ENCODE results near the gene PRKD1.

The PRKD1 gene

DNA sequence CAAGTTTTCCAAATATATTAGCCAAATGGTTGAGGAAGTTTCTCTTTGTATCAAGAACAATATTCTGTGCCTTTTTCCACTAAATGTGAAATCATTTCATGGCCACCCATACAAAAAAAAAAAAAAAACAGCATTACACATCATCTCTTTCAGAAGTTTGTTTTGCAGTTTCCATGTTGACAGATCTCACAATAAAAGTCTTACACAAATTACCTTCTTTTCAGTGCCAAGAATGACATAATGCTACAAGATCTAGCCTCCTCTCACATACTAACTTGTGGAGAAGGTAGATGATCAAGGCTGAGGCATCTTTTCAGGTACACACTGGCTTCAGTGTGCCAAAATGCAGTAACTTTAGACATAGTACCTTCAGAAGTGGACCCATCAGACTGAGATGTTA, 35.3 kb downstream of the PRKD1 start:
- TF ChIP-seq CTCF (conservative IDR thresholded peaks at IDR 0.05; ENCODE audit: low read length), result no peak
- peak; percentile 58 for DNase-seq (ENCODE audit: low read depth)
- no peak overlapping the region for H3K4me3 ChIP-seq (ENCODE audit: low read length)

GRCh38 chr14:29885988-29886387, 41.7 kb downstream of the PRKD1 start:
- no peak overlapping the region for H3K4me3 ChIP-seq (ENCODE audit: low read length)
- no peak for TF ChIP-seq CTCF (conservative IDR thresholded peaks at IDR 0.05; ENCODE audit: low read length)
- DNase-seq (ENCODE audit: low read depth), result no peak

DNA sequence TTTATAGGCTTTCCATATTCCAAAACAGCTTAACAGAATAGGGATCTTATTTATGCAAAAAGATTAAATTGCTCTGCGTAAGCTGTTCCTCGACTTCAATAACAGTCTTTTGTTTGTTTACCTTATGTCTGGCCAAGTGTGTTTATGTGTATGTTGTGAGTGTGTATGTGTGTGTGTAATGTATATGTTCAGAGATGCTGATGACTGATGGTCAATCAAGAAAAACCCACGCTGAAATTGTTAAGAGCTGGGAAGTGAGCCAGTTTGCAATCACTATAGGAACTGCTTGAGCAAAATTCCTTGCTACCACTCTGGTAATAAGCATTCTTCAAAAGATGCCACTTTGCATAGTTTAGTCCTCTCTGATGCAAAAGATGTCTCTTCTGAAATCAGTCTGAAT, 59.6 kb downstream of the PRKD1 start:
- DNase-seq (ENCODE audit: low read depth), result peak; percentile 61
- no peak for TF ChIP-seq CTCF (conservative IDR thresholded peaks at IDR 0.05; ENCODE audit: low read length)
- H3K4me3 ChIP-seq (ENCODE audit: low read length), result no peak overlapping the region

GRCh38 chr14:29865299-29865698, 62.3 kb downstream of the PRKD1 start:
- no peak overlapping the region for H3K4me3 ChIP-seq (ENCODE audit: low read length)
- DNase-seq (ENCODE audit: low read depth), result peak; percentile 3
- no peak for TF ChIP-seq CTCF (conservative IDR thresholded peaks at IDR 0.05; ENCODE audit: low read length)

DNA sequence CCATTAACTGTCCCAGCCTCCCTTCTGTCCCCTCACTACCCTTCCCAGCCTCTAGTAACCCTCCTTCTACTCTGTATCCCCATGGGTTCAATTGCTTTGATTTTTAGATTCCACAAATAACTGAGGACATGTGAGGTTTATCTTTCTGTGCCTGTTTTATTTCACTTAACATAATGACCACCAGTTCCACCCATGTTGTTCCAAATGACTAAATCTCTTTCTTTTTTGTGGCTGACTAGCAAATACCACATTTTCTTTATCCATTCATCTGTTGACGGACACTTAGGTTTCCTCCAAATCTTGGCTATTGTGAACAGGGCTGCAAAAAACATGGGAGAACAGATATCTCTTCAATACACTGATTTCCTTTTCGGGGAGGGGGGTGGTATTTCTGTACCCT, 65.7 kb downstream of the PRKD1 start:
- H3K4me3 ChIP-seq (ENCODE audit: low read length), result no peak overlapping the region
- no peak for TF ChIP-seq CTCF (conservative IDR thresholded peaks at IDR 0.05; ENCODE audit: low read length)

GRCh38 chr14:29858299-29858698, 69.3 kb downstream of the PRKD1 start:
- no peak for DNase-seq (ENCODE audit: low read depth)
- TF ChIP-seq CTCF (conservative IDR thresholded peaks at IDR 0.05; ENCODE audit: low read length), result no peak
- H3K4me3 ChIP-seq (ENCODE audit: low read length), result no peak overlapping the region

More for the DNA sequence above, 65.7 kb downstream of the PRKD1 start:
- DNase-seq (ENCODE audit: low read depth), result no peak

DNA sequence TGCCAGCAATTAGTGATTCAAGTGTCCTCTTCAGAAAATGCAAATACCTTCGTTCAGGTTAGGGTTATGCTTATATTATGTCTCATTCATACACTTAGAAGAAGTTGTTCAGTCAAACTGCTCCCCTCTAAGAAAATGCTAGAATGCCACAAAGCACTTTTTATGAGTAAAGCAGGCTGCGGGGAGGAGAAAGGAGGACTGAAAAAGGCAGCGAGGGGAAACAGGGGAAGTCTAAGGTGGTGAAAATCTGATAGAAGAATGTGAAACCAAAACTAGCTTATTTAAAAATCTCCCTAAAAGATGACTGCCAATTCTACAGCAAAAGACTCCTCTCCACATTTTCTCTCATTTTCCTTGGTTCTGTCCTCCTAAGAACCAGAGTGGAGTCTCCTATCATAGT, 70.1 kb downstream of the PRKD1 start:
- no peak for TF ChIP-seq CTCF (conservative IDR thresholded peaks at IDR 0.05; ENCODE audit: low read length)
- DNase-seq (ENCODE audit: low read depth), result no peak
- no peak overlapping the region for H3K4me3 ChIP-seq (ENCODE audit: low read length)
